A549 treated with AZD9567 at 1 μM for 4 hours (cell line): ENCODE data around the gene LRRC55. TPM values are rescaled to one million over a fixed set of nuclear protein-coding genes. Genes with fewer than 3 reads are reported as not detected.

Experiments used
- total RNA-seq: library from RNA; stranded (reverse); fragments of 200-300 nt; extraction: Qiagen RNA extraction; gene quantifications from 5 replicates; pipeline ENCODE4 v1.2.3, GENCODE V29; 2022; ENCODE audit not compliant: insufficient read depth

LRRC55 gene
- total RNA-seq: not detected in 5 replicates

GRCh38 chr11:57181678-57182305 lies at the start of gene LRRC55:
LRRC55 (plus strand) TSS chr11:57181953; CDS start chr11:57182023, 70 bp downstream.

GRCh38 chr11:57237204-57237681 lies 55.5 kb downstream of the LRRC55 start, which contains the start of gene APLNR:
APLNR (minus strand) TSS chr11:57237250; CDS start chr11:57237004, 246 bp downstream.

Other genes with a start within 250 kb of the LRRC55 start
- gene OR5AK2, start 193.0 kb upstream of the LRRC55 start, total RNA-seq: not detected in 5 replicates
- gene APLNR, start 55.3 kb downstream of the LRRC55 start, total RNA-seq: 0.05 TPM in 1 of 5 replicates, not detected in the others
- gene TNKS1BP1, start 143.0 kb downstream of the LRRC55 start, total RNA-seq: 59.0 to 83.4 TPM (median 74.4 TPM) in 5 replicates
- 188 to 217 TPM (median 210 TPM) in 5 replicates for gene SSRP1, start 153.9 kb downstream of the LRRC55 start, total RNA-seq
- gene P2RX3, start 156.4 kb downstream of the LRRC55 start, total RNA-seq: 0.07 to 0.15 TPM (median 0.13 TPM) in 4 of 5 replicates, not detected in the other
- gene PRG3, start 199.2 kb downstream of the LRRC55 start, total RNA-seq: not detected in 5 replicates
- gene PRG2, start 208.7 kb downstream of the LRRC55 start, total RNA-seq: not detected in 5 replicates
- gene SLC43A3, start 245.2 kb downstream of the LRRC55 start, total RNA-seq: 0.23 to 0.34 TPM (median 0.29 TPM) in 4 of 5 replicates, not detected in the other